Right lobe of liver (tissue), 6 donors: ENCODE data around the gene STRIP2. TPM values are rescaled to one million over a fixed set of nuclear protein-coding genes. Genes with fewer than 3 reads are reported as not detected.
A peak's percentile ranks its signal among the peaks of the same experiment; 100 is the strongest.
"Not testable (repeated sequence)": the region's sequence is repeated elsewhere in the genome, so short reads cannot be mapped to it uniquely, and the experiment has no call there.

ENCODE experiments used
- ATAC-seq, 4 donors: fragments of 200-7000 bp; cut with Tn5 transposase; one replicate each; pipeline ENCODE4 v1.9.1; 2020; ENCODE audit warnings: mild to moderate bottlenecking in 4 of 4, moderate library complexity in 4 of 4
- DNase-seq, 3 donors: peaks; one replicate each; pipeline ENCODE4 v3.0.0-alpha.2; 2020
- H3K27ac ChIP-seq, 3 donors: fragments of 200-600 bp; one replicate each; pipeline ENCODE4 v1.8.0; 2022
- H3K27me3 ChIP-seq, 2 donors: fragments of 200-600 bp; one replicate each; pipeline ENCODE4 v1.8.0; 2022
- H3K36me3 ChIP-seq, 4 donors: fragments of 200-600 bp; sonication (generic) in 1 of 4; one replicate each; pipeline versions ENCODE4 v1.5.1 to v1.8.0; 2017 to 2022; ENCODE audit warnings: control low read depth in 1 of 4
- H3K4me1 ChIP-seq, 4 donors: fragments of 200-600 bp; sonication (generic) in 1 of 4; one replicate each; pipeline versions ENCODE4 v1.5.1 to v1.8.0; 2017 to 2022; ENCODE audit warnings: control low read depth in 1 of 4
- H3K4me3 ChIP-seq, 3 donors: fragments of 200-600 bp; one replicate each; pipeline ENCODE4 v1.8.0; 2022
- H3K9me3 ChIP-seq, 4 donors: fragments of 200-600 bp; sonication (generic) in 1 of 4; one replicate each; pipeline versions ENCODE4 v1.5.1 to v1.8.0; 2017 to 2022; ENCODE audit warnings: control low read depth in 1 of 4
- POLR2A ChIP-seq: fragments of 450-650 bp; IDR thresholded peaks from one replicate; pipeline ENCODE4 v1.6.1; 2017; ENCODE audit warnings: antibody characterized with exemption, mild to moderate bottlenecking
- WGBS: methylation state at CpG from one replicate; pipeline ENCODE4 v1.1.6; 2018; ENCODE audit warnings: low coverage, low lambda C conversion rate; ENCODE audit not compliant: insufficient coverage; ENCODE audit errors: missing lambda C conversion rate; 5-methylcytosine and 5-hydroxymethylcytosine counted together
- intact Hi-C, 2 donors: fragments of 100-400 bp; cut with DNase I; formaldehyde crosslinking; loops; one replicate each; pipeline versions ENCODE4 v1.11.2 to v1.14.1; 2022
- small RNA-seq, 2 experiments: library from RNA; depleted of rRNA; stranded (forward); fragments of <200 nt; gene quantifications; one replicate each; pipeline ENCODE3, GENCODE V24; 2016
- total RNA-seq, 6 experiments: library from RNA; depleted of rRNA in 2 of 6; stranded (reverse); fragments of >200 nt in 2 of 6; fragmentation: NEBNext Ultra II Directional in 3 of 6; extraction: Animal tissue kit (Norgen Biotek cat#: 25700) in 3 of 6; gene quantifications; one replicate each; pipeline versions ENCODE4 v1.1.0 to v1.2.4, GENCODE V29; 2016 to 2023
- TF ChIP-seq, protein P1 (sequence below), 4 donors: fragments of 200-600 bp in 3 of 4; fragments of 450-650 bp in 1 of 4; IDR thresholded peaks; one replicate each; pipeline versions ENCODE4 v1.5.1 to v1.8.0; 2016 to 2022; ENCODE audit warnings: antibody characterized with exemption in 4 of 4, mild to moderate bottlenecking in 2 of 4
- donor health status: DM: no; HTN: yes; CAD: no.
- donor health status: DM: no; HTN: no; CAD: no.
- donor health status: DM: no; HTN: no; CAD: no.
- donor health status: DM: no; HTN: yes; CAD: no.
- donor health status: DM: no; HTN: yes; CAD: no.

Gene STRIP2
- total RNA-seq, 6 experiments from 2014 or later, result 0.24 to 0.86 (median 0.42) TPM

DNA sequence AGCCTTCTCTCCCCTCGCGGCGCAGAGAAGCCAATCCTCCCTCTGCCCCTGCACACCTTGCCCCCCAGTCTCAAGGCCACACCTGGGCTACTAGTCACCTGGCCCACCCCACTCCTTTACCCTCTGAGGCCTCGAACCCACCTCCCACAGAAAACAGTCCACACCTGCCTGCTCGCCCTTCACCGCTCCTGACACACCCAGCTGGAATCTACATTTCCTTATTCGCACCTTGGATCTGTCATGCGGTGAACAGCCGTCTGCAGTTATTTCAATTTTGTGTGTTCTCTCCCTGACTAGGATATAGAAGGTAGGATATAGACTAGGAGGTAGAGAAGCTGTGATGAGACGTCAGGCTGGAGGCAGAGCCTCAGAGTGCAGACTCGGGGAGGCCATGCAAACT is 97.5 kb downstream of the STRIP2 start:
- 83% methylated on average over 8 of the region's 11 CpGs for WGBS
- intact Hi-C loops, result no loop called here
- Histone ChIP-seq H3K9me3 (no peaks in the 10 kb centered on the region), H3K36me3 (no peaks in the 10 kb centered on the region), H3K27me3 (no peaks in the 10 kb centered on the region), H3K4me1 (no peaks in the 10 kb centered on the region), H3K4me3 (no peak overlapping the region), H3K27ac (no peak overlapping the region)
- ATAC-seq, result no peak
- no peak for DNase-seq
- no peak for TF ChIP-seq POLR2A
- TF ChIP-seq, protein P1, sequence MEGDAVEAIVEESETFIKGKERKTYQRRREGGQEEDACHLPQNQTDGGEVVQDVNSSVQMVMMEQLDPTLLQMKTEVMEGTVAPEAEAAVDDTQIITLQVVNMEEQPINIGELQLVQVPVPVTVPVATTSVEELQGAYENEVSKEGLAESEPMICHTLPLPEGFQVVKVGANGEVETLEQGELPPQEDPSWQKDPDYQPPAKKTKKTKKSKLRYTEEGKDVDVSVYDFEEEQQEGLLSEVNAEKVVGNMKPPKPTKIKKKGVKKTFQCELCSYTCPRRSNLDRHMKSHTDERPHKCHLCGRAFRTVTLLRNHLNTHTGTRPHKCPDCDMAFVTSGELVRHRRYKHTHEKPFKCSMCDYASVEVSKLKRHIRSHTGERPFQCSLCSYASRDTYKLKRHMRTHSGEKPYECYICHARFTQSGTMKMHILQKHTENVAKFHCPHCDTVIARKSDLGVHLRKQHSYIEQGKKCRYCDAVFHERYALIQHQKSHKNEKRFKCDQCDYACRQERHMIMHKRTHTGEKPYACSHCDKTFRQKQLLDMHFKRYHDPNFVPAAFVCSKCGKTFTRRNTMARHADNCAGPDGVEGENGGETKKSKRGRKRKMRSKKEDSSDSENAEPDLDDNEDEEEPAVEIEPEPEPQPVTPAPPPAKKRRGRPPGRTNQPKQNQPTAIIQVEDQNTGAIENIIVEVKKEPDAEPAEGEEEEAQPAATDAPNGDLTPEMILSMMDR (IDR thresholded peaks at IDR 0.05), result no peak

DNA sequence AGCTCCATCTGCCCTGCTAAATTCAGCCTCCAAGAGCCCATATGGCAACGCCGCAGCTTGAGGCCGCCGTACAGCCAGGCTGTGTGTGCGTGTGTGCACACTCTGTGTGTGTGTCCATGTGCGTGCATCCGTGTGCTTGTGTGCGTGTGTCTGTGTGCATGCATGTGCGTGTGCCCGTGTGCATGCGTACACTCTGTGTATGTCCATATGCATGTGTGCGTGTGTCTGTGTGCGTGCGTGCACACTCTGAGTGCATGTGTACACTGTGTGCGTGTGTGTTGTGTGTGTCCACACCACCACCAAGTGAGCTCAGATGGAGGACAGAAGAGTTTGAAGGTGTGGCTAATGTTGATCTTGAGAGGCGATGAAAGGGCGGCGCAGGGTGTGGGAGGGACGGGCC is 98.1 kb downstream of the STRIP2 start:
- no peaks in the 10 kb centered on the region for H3K36me3 ChIP-seq
- no peak for DNase-seq
- WGBS, result 51% methylated on average over 11 of the region's 19 CpGs

DNA sequence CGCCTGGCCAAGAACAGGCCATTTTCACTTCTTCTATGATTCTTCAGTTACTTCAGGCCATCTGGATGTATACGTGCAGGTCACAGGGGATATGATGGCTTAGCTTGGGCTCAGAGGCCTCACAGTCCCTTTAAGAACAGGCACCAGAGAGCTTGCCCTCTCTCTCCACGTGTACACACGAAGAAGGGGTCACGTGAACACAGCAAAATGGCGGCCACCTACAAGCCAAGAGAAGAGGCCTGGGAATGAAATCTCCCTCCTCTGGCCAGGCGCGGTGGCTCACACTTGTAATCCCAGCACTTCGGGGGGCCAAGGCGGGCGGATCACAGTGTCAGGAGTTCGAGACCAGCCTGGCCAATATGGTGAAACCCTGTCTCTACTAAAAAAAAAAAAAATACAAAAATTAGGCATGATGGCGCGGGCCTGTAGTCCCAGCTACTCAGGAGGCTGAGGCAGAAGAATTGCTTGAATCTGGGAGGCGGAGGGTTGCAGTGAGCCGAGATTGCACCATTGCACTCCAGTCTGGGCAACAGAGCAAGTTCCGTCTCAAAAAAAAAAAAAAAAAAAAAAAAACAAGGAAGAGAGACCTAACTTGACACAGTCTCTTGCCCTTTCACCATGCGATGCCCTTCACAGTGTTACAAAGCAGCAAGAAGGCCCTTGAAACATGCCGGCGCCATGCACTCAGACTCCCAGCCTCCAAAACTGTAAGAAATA is 100.5 kb downstream of the STRIP2 start:
- 80% methylated on average over 13 of the region's 20 CpGs for WGBS
- H3K9me3 ChIP-seq, DNase-seq, intact Hi-C loops, ATAC-seq, H3K4me3 ChIP-seq, H3K4me1 ChIP-seq, H3K36me3 ChIP-seq, H3K27ac ChIP-seq, H3K27me3 ChIP-seq: not testable (repeated sequence)

More for the DNA sequence above, 98.1 kb downstream of the STRIP2 start:
- H3K27me3 ChIP-seq, result no peaks in the 10 kb centered on the region
- intact Hi-C loops, result no loop called here
- H3K4me1 ChIP-seq, result no peaks in the 10 kb centered on the region
- H3K4me3 ChIP-seq, result no peak overlapping the region
- no peaks in the 10 kb centered on the region for H3K9me3 ChIP-seq
- ATAC-seq, result no peak
- no peak for TF ChIP-seq POLR2A
- TF ChIP-seq, protein P1 (IDR thresholded peaks at IDR 0.05), result no peak
- H3K27ac ChIP-seq, result no peak overlapping the region

DNA sequence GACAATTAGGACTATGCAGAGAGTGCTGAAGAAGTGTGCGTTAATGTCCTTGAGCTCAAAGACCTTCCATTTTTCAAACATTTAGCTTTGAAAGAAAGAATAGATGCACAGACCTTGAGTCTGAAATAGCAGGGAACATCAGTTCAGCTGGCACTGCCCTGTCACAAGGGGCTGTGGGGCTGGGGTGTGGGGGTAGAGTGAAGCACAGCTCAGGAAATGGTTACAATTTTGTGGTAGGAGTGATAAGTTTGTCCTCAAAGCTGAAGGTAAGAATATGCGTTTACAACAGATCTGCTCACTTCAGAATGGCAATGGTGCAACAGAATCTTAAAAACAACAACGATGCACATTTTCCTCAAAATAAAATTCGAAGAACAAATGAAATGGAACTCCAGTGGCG is 101.7 kb downstream of the STRIP2 start:
- Histone ChIP-seq H3K27me3 (no peaks in the 10 kb centered on the region), H3K4me1 (no peaks in the 10 kb centered on the region), H3K9me3 (no peaks in the 10 kb centered on the region), H3K27ac (no peak overlapping the region), H3K4me3 (no peak overlapping the region), H3K36me3 (no peaks in the 10 kb centered on the region)
- WGBS, result 35% methylated on average over 5 of the region's 5 CpGs
- ATAC-seq, result peak in 1 of 4 donors; percentile 24
- intact Hi-C loops, result no loop called here
- DNase-seq, result no peak
- TF ChIP-seq, protein P1 (IDR thresholded peaks at IDR 0.05), result no peak
- TF ChIP-seq POLR2A, result no peak

DNA sequence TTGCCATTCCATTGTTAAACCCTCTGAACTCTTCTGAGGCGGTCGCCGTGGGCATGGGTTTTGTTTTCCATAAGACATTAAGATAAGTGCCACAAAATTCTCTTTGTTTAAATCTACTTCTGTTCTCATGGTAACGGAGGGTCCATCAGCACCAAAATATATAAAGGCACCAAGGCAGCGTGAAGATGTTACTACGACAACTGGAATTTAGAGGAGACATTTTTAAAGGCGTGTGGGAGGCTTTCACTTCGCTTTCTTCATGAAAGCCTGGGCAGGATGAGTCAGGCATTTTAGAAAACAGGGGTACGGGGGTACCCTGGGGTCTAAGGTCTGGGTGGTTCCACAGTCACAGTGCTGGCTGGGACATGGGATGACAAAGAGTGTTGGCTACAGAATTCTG is 102.1 kb downstream of the STRIP2 start:
- Histone ChIP-seq H3K36me3 (no peaks in the 10 kb centered on the region), H3K9me3 (no peaks in the 10 kb centered on the region), H3K4me1 (no peaks in the 10 kb centered on the region), H3K27me3 (no peaks in the 10 kb centered on the region), H3K4me3 (no peak overlapping the region), H3K27ac (no peak overlapping the region)
- 72% methylated on average over 9 of the region's 9 CpGs for WGBS
- intact Hi-C loops, result no loop called here
- TF ChIP-seq POLR2A, result no peak
- TF ChIP-seq, protein P1 (IDR thresholded peaks at IDR 0.05), result no peak
- ATAC-seq (no peak), DNase-seq (no peak)

Small RNA genes within 50 kb of the gene (small RNA-seq; reads per million reads assigned to genes)
- gene AC009244.1 (0 reads per million in 2 experiments), gene RNU1-72P (0 reads per million in 2 experiments), gene SNRPGP3 (0 reads per million in 2 experiments)

Other genes starting within 250 kb of the STRIP2 start
- gene SMO, start 245.8 kb upstream of the STRIP2 start, total RNA-seq, result 10 to 100 TPM in 4 of 6 experiments, 1 to 10 TPM in 2; 6.4 to 21.2 (median 12.1) TPM
- 1 to 10 TPM; 6.1 to 9.3 (median 8.0) TPM for gene AHCYL2, start 209.4 kb upstream of the STRIP2 start, total RNA-seq
- not detected for gene SMKR1, start 68.1 kb downstream of the STRIP2 start, total RNA-seq
- gene NRF1, start 177.3 kb downstream of the STRIP2 start, total RNA-seq, result 1 to 10 TPM; 3.9 to 6.8 (median 5.3) TPM